Islet precursor cell (in vitro differentiated cells): ENCODE data around the gene ANKRD7.
"Not testable (repeated sequence)": the region's sequence is repeated elsewhere in the genome, so short reads cannot be mapped to it uniquely, and the experiment has no call there.

ENCODE experiments used
- DNase-seq: peaks from one replicate; pipeline ENCODE4 v3.0.0-alpha.2; 2018

The ANKRD7 gene

GRCh38 chr7:118239014-118239413, 14.5 kb downstream of the ANKRD7 start:
- no peak for DNase-seq

- not testable (repeated sequence) for DNase-seq
Measured at GRCh38 chr7:118240320-118240719, 15.8 kb downstream of the ANKRD7 start.

- no peak for DNase-seq
Measured at GRCh38 chr7:118243695-118244094, 19.2 kb downstream of the ANKRD7 start.

GRCh38 chr7:118245267-118246040, 20.9 kb downstream of the ANKRD7 start:
- DNase-seq, result no peak

GRCh38 chr7:118250860-118251494, 26.5 kb downstream of the ANKRD7 start:
- no peak for DNase-seq

GRCh38 chr7:118252087-118252486, 27.6 kb downstream of the ANKRD7 start:
- no peak for DNase-seq

GRCh38 chr7:118259115-118259514, 34.6 kb downstream of the ANKRD7 start:
- no peak for DNase-seq

GRCh38 chr7:118264836-118265235, 40.3 kb downstream of the ANKRD7 start:
- no peak for DNase-seq

- no peak for DNase-seq
Measured at GRCh38 chr7:118280319-118281012, 56.0 kb downstream of the ANKRD7 start.

GRCh38 chr7:118281196-118281595, 56.7 kb downstream of the ANKRD7 start:
- DNase-seq, result no peak

- DNase-seq, result no peak
Measured at GRCh38 chr7:118285358-118285757, 60.9 kb downstream of the ANKRD7 start.

GRCh38 chr7:118286131-118286530, 61.6 kb downstream of the ANKRD7 start:
- DNase-seq, result no peak

GRCh38 chr7:118288098-118288497, 63.6 kb downstream of the ANKRD7 start:
- no peak for DNase-seq

- DNase-seq, result no peak
Measured at GRCh38 chr7:118289476-118289875, 65.0 kb downstream of the ANKRD7 start.
